T1000 (cell line): ENCODE data around the gene APBA2.
"Not testable (repeated sequence)": the region's sequence is repeated elsewhere in the genome, so short reads cannot be mapped to it uniquely, and the experiment has no call there.

ENCODE experiments used
- DNase-seq: peaks from one replicate; lab custom pipeline; 2025; ENCODE audit warnings: mixed read lengths; lab: John Stamatoyannopoulos, UW

APBA2 gene

GRCh38 chr15:29037997-29038705, 152.4 kb downstream of the APBA2 start:
- no peak for DNase-seq

- no peak for DNase-seq
These were observed 153.9 kb downstream of the APBA2 start for GRCh38 chr15:29039466-29040369.

GRCh38 chr15:29040370-29040751, 154.6 kb downstream of the APBA2 start:
- DNase-seq = no peak

- no peak for DNase-seq
These were observed 158.1 kb downstream of the APBA2 start for GRCh38 chr15:29043736-29044502.

GRCh38 chr15:29044503-29044901, 158.7 kb downstream of the APBA2 start:
- no peak for DNase-seq

GRCh38 chr15:29045161-29045560, 159.4 kb downstream of the APBA2 start:
- DNase-seq = not testable (repeated sequence)

- DNase-seq = no peak
These were observed 159.9 kb downstream of the APBA2 start for GRCh38 chr15:29045717-29046116.

GRCh38 chr15:29046281-29046810, 160.6 kb downstream of the APBA2 start:
- DNase-seq = no peak

- DNase-seq = no peak
These were observed 161.2 kb downstream of the APBA2 start for GRCh38 chr15:29046977-29047376.

GRCh38 chr15:29048011-29048410, 162.2 kb downstream of the APBA2 start:
- no peak for DNase-seq

- DNase-seq = no peak
These were observed 165.1 kb downstream of the APBA2 start for GRCh38 chr15:29050870-29051269.

GRCh38 chr15:29051422-29051821, 165.6 kb downstream of the APBA2 start:
- DNase-seq = no peak

GRCh38 chr15:29053006-29053405, 167.2 kb downstream of the APBA2 start:
- no peak for DNase-seq

GRCh38 chr15:29053661-29054131, 167.9 kb downstream of the APBA2 start:
- no peak for DNase-seq

GRCh38 chr15:29054171-29055045, 168.6 kb downstream of the APBA2 start:
- no peak for DNase-seq

- DNase-seq = no peak
These were observed 170.1 kb downstream of the APBA2 start for GRCh38 chr15:29055876-29056275.

- no peak for DNase-seq
These were observed 171.2 kb downstream of the APBA2 start for GRCh38 chr15:29056839-29057450.

- no peak for DNase-seq
These were observed 172.1 kb downstream of the APBA2 start for GRCh38 chr15:29057856-29058255.

- DNase-seq = no peak
These were observed 173.2 kb downstream of the APBA2 start for GRCh38 chr15:29058903-29059539.
